Measurements from ENCODE around the gene EXOC4.

DNA sequence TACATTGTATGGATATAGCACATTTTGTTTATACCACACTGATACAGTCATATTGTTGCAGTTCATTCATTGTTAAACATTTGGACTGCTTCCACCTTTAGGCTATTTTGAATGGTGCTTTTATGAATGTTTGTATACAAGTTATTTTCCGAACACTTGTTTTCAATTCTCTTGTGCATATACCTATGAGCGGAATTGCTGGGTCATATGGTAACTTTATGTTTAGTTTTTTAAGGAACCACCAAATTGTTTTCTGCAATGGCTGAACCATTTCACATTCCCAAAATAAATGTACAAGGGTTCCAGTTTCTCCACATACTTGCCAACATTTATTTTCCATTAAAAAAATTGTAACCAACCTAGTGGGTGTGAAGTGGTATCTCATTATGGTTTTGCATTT lies 4.0 kb upstream of the EXOC4 start:
- TF ChIP-seq BRCA1 (IDR thresholded peaks at IDR 0.05; ENCODE audit: low read depth, low read length) = no peak
- TF ChIP-seq, protein P1, sequence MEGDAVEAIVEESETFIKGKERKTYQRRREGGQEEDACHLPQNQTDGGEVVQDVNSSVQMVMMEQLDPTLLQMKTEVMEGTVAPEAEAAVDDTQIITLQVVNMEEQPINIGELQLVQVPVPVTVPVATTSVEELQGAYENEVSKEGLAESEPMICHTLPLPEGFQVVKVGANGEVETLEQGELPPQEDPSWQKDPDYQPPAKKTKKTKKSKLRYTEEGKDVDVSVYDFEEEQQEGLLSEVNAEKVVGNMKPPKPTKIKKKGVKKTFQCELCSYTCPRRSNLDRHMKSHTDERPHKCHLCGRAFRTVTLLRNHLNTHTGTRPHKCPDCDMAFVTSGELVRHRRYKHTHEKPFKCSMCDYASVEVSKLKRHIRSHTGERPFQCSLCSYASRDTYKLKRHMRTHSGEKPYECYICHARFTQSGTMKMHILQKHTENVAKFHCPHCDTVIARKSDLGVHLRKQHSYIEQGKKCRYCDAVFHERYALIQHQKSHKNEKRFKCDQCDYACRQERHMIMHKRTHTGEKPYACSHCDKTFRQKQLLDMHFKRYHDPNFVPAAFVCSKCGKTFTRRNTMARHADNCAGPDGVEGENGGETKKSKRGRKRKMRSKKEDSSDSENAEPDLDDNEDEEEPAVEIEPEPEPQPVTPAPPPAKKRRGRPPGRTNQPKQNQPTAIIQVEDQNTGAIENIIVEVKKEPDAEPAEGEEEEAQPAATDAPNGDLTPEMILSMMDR (IDR thresholded peaks at IDR 0.05; ENCODE audit: control extremely low read depth in 1 of 3, insufficient read depth in 1 of 3, low read depth in 1 of 3, low read length in 3 of 3) = no peak
- TF ChIP-seq GABPA (IDR thresholded peaks at IDR 0.05; ENCODE audit: borderline replicate concordance, insufficient read depth, low read length) = no peak
- TF ChIP-seq CHD2 (IDR thresholded peaks at IDR 0.05; ENCODE audit: low read length) = no peak
- no peak for TF ChIP-seq CREB1 (IDR thresholded peaks at IDR 0.05)
- TF ChIP-seq EGR1 (IDR thresholded peaks at IDR 0.05; ENCODE audit: borderline replicate concordance, low read depth, low read length) = no peak
- no peak for TF ChIP-seq EZH2 (IDR thresholded peaks at IDR 0.05; ENCODE audit: low read depth, low read length, severe bottlenecking)
- TF ChIP-seq TAF1 (IDR thresholded peaks at IDR 0.05; ENCODE audit: low read depth, low read length) = no peak
